ENCODE results near the gene PIGC.
A peak's percentile ranks its signal among the peaks of the same experiment; 100 is the strongest.
"Not testable (repeated sequence)": the region's sequence is repeated elsewhere in the genome, so short reads cannot be mapped to it uniquely, and the experiment has no call there.

PIGC gene

DNA sequence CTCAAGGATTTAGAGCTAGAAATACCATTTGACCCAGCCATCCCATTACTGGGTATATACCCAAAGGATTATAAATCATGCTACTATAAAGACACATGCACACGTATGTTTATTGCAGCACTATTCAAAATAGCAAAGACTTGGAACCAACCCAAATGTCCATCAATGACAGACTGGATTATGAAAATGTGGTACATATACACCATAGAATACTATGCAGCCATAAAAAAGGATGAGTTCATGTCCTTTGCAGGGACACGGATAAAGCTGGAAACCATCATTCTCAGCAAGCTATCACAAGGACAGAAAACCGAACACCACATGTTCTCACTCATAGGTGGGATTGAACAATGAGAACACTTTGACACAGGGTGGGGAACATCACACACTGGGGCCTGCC, 6.7 kb downstream of the PIGC start:
- CTCF ChIA-PET; H3K9me3 ChIP-seq (ENCODE audit: control extremely low read depth in 1 of 5, control insufficient read depth in 4 of 5, insufficient read depth in 2 of 5, low read depth in 1 of 5, low read length in 4 of 5); H3K4me3 ChIP-seq (ENCODE audit: control insufficient read depth in 1 of 7, extremely low read depth in 1 of 7, insufficient read depth in 4 of 7, low read depth in 2 of 7, low read length in 6 of 7); H3K27me3 ChIP-seq (replicated peaks in 2 of 5; ENCODE audit: control insufficient read depth in 4 of 5, insufficient read depth in 5 of 5, low read length in 4 of 5); H3K4me1 ChIP-seq (ENCODE audit: control extremely low read depth in 1 of 4, control insufficient read depth in 4 of 4, insufficient read depth in 4 of 4, low read length in 3 of 4); DNase-seq; H3K36me3 ChIP-seq (ENCODE audit: control insufficient read depth in 4 of 4, insufficient read depth in 4 of 4, low read length in 3 of 4); H3K27ac ChIP-seq (ENCODE audit: insufficient read depth in 1 of 2, low read depth in 1 of 2, low read length in 2 of 2, poor library complexity in 1 of 2, severe bottlenecking in 2 of 2); POLR2A ChIA-PET: not testable (repeated sequence)
- WGBS (ENCODE audit: insufficient coverage): no CpG with 5 or more reads among the region's 3 CpGs

DNA sequence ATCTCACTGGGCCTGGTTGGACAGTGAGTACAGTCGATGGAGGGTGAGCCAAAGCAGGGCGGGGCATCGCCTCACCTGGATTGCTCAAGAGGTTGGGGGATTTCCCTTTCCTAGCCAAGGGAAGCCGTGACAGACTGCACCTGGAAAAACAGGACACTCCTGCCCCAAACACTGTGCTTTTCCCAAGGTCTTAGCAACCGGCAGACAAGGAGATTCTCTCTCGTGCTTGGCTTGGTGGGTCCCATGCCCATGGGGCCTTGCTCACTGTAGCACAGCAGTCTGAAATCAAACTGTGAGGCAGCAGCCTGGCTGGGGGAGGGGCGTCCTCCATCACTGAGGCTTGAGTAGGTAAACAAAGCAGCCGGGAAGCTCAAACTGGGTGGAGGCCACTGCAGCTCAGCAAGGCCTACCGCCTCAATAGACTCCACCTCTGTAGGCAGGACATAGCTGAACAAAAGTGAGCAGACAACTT, 12.1 kb downstream of the PIGC start:
- POLR2A ChIA-PET: no interaction called here
- Histone ChIP-seq H3K4me1 (ENCODE audit: control extremely low read depth in 1 of 4, control insufficient read depth in 4 of 4, insufficient read depth in 4 of 4, low read length in 3 of 4) (peaks cover 0 to 7% (median 5%) of the 10 kb centered on the region in 4 experiments), H3K27ac (ENCODE audit: insufficient read depth in 1 of 2, low read depth in 1 of 2, low read length in 2 of 2, poor library complexity in 1 of 2, severe bottlenecking in 2 of 2) (no peak overlapping the region), H3K9me3 (ENCODE audit: control extremely low read depth in 1 of 5, control insufficient read depth in 4 of 5, insufficient read depth in 2 of 5, low read depth in 1 of 5, low read length in 4 of 5) (no peaks in the 10 kb centered on the region), H3K36me3 (ENCODE audit: control insufficient read depth in 4 of 4, insufficient read depth in 4 of 4, low read length in 3 of 4) (peaks cover 0 to 3% (median 0%) of the 10 kb centered on the region in 4 experiments), H3K4me3 (ENCODE audit: control insufficient read depth in 1 of 7, extremely low read depth in 1 of 7, insufficient read depth in 4 of 7, low read depth in 2 of 7, low read length in 6 of 7) (no peak overlapping the region), H3K27me3 (replicated peaks in 2 of 5; ENCODE audit: control insufficient read depth in 4 of 5, insufficient read depth in 5 of 5, low read length in 4 of 5) (no peaks in the 10 kb centered on the region)
- over 99% methylated on average over 9 of the region's 9 CpGs for WGBS (ENCODE audit: insufficient coverage)
- CTCF ChIA-PET: interaction anchor here (1.1 to 4.4 kb wide), 4 partner anchors 10 to 445 kb away, joined by 3 to 16 read pairs (median 7); no protein-coding TSS in a partner anchor
- DNase-seq: no peak

DNA sequence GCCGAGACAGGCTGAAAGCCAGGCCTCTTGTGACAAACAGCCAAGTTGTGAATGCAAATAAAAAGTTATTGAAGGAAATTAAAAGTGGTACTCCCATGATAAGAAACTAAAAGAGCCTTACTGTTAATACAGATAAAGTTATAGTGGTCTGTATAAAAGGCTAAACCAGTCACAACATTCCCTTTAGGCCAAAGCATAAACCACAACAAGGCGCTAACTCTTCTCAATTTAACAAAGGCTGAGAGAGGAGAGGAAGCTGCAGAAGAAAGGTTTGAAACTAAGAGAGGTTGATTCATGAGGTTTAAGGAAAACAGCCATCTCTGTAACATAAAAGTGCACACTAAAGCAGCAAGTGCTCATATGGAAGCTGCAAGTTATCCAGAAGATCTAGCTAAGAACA, 12.7 kb downstream of the PIGC start:
- Histone ChIP-seq H3K36me3 (ENCODE audit: control insufficient read depth in 4 of 4, insufficient read depth in 4 of 4, low read length in 3 of 4) (peaks cover 0 to 3% (median 0%) of the 10 kb centered on the region in 4 experiments), H3K9me3 (ENCODE audit: control extremely low read depth in 1 of 5, control insufficient read depth in 4 of 5, insufficient read depth in 2 of 5, low read depth in 1 of 5, low read length in 4 of 5) (no peaks in the 10 kb centered on the region), H3K27ac (ENCODE audit: insufficient read depth in 1 of 2, low read depth in 1 of 2, low read length in 2 of 2, poor library complexity in 1 of 2, severe bottlenecking in 2 of 2) (no peak overlapping the region), H3K27me3 (replicated peaks in 2 of 5; ENCODE audit: control insufficient read depth in 4 of 5, insufficient read depth in 5 of 5, low read length in 4 of 5) (no peaks in the 10 kb centered on the region), H3K4me3 (ENCODE audit: control insufficient read depth in 1 of 7, extremely low read depth in 1 of 7, insufficient read depth in 4 of 7, low read depth in 2 of 7, low read length in 6 of 7) (no peak overlapping the region), H3K4me1 (ENCODE audit: control extremely low read depth in 1 of 4, control insufficient read depth in 4 of 4, insufficient read depth in 4 of 4, low read length in 3 of 4) (peaks cover 0 to 7% (median 5%) of the 10 kb centered on the region in 4 experiments)
- ChIA-PET POLR2A (no interaction called here), CTCF (interaction anchor here (1.1 to 4.4 kb wide), 6 partner anchors 10 to 445 kb away, joined by 3 to 16 read pairs (median 6); no protein-coding TSS in a partner anchor)
- DNase-seq: peak in 1 of 3 donors; percentile 4
- no CpG with 5 or more reads among the region's 2 CpGs for WGBS (ENCODE audit: insufficient coverage)

DNA sequence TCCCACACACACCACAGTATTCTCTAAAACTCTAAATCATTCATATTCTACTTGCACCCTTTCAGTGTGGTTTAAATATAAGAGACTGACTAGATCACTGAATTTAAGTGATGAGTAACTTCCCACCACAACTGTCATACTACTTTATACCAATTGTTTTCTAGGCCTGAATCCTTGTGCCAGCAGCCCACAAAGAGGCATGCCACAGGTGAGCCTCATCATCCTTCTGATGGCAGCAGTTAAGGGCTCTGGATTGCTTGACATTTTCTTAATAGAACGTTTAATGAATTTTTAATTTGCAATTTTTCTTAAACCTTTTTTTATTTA, 13.8 kb downstream of the PIGC start:
- peaks cover 0 to 3% (median 0%) of the 10 kb centered on the region in 4 experiments for H3K36me3 ChIP-seq (ENCODE audit: control insufficient read depth in 4 of 4, insufficient read depth in 4 of 4, low read length in 3 of 4)
- ChIA-PET CTCF (interaction anchor here (0.7 to 4.4 kb wide), 13 partner anchors 9 to 631 kb away, joined by 3 to 18 read pairs (median 4); partner anchors contain the start of gene PIGC), POLR2A (no interaction called here)
- H3K4me1 ChIP-seq (ENCODE audit: control extremely low read depth in 1 of 4, control insufficient read depth in 4 of 4, insufficient read depth in 4 of 4, low read length in 3 of 4): peaks cover 0 to 7% (median 5%) of the 10 kb centered on the region in 4 experiments
- no peaks in the 10 kb centered on the region for H3K27me3 ChIP-seq (replicated peaks in 2 of 5; ENCODE audit: control insufficient read depth in 4 of 5, insufficient read depth in 5 of 5, low read length in 4 of 5)
- WGBS (ENCODE audit: insufficient coverage): no CpG with 5 or more reads among the region's 1 CpG
- no peak overlapping the region for H3K27ac ChIP-seq (ENCODE audit: insufficient read depth in 1 of 2, low read depth in 1 of 2, low read length in 2 of 2, poor library complexity in 1 of 2, severe bottlenecking in 2 of 2)
- H3K4me3 ChIP-seq (ENCODE audit: control insufficient read depth in 1 of 7, extremely low read depth in 1 of 7, insufficient read depth in 4 of 7, low read depth in 2 of 7, low read length in 6 of 7): no peak overlapping the region
- no peaks in the 10 kb centered on the region for H3K9me3 ChIP-seq (ENCODE audit: control extremely low read depth in 1 of 5, control insufficient read depth in 4 of 5, insufficient read depth in 2 of 5, low read depth in 1 of 5, low read length in 4 of 5)
- DNase-seq: no peak

DNA sequence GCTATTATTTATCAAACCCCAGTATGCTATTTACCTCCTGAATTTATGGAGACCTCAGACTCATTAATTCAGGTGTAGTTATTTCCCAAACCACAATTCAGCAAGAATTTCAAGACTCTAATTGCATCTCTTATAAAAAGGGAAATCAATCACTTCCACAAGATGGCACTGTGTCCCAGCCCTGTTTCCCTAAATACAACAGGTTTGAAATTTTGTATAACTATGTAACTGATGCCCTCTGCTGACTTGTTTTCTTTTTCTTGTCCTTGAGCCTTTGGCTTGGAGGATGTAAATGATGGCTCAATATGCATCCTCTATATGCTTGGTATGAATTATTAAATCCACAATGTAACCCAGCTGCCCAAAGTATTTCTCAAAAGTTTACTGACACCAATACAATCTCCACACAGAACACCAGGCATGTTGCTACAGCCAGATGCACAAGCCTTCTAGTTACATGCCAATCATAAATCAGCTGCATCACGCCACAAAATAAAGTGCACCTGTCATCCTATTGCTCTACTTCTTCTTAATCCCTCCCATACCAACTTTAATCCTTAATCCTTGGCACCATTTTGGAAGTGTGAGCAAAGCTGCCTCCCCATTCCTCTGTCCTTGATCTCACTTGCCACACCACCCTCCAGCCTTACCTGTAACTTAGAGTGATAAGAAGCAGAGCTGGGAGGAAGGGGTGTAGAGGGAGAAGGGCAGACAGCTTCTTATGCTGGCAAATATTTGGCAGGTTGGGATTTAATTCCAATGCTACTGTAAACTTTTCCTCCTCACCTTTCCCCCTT, 14.3 kb downstream of the PIGC start:
- CTCF ChIA-PET: interaction anchor here (0.7 to 4.4 kb wide), 13 partner anchors 10 to 630 kb away, joined by 3 to 18 read pairs (median 4); partner anchors contain the start of gene PIGC
- DNase-seq: peak; percentile 81 to 84 (median 81)
- H3K4me3 ChIP-seq (ENCODE audit: control insufficient read depth in 1 of 7, extremely low read depth in 1 of 7, insufficient read depth in 4 of 7, low read depth in 2 of 7, low read length in 6 of 7): no peak overlapping the region
- peaks cover 0 to 7% (median 5%) of the 10 kb centered on the region in 4 experiments for H3K4me1 ChIP-seq (ENCODE audit: control extremely low read depth in 1 of 4, control insufficient read depth in 4 of 4, insufficient read depth in 4 of 4, low read length in 3 of 4)
- POLR2A ChIA-PET: no interaction called here
- peaks cover 0 to 3% (median 0%) of the 10 kb centered on the region in 4 experiments for H3K36me3 ChIP-seq (ENCODE audit: control insufficient read depth in 4 of 4, insufficient read depth in 4 of 4, low read length in 3 of 4)
- H3K27me3 ChIP-seq (replicated peaks in 2 of 5; ENCODE audit: control insufficient read depth in 4 of 5, insufficient read depth in 5 of 5, low read length in 4 of 5): no peaks in the 10 kb centered on the region
- 100% methylated on average over 1 of the region's 1 CpG for whole genome bisulfite sequencing (ENCODE audit: insufficient coverage)
- no peak overlapping the region for H3K27ac ChIP-seq (ENCODE audit: insufficient read depth in 1 of 2, low read depth in 1 of 2, low read length in 2 of 2, poor library complexity in 1 of 2, severe bottlenecking in 2 of 2)
- H3K9me3 ChIP-seq (ENCODE audit: control extremely low read depth in 1 of 5, control insufficient read depth in 4 of 5, insufficient read depth in 2 of 5, low read depth in 1 of 5, low read length in 4 of 5): no peaks in the 10 kb centered on the region

DNA sequence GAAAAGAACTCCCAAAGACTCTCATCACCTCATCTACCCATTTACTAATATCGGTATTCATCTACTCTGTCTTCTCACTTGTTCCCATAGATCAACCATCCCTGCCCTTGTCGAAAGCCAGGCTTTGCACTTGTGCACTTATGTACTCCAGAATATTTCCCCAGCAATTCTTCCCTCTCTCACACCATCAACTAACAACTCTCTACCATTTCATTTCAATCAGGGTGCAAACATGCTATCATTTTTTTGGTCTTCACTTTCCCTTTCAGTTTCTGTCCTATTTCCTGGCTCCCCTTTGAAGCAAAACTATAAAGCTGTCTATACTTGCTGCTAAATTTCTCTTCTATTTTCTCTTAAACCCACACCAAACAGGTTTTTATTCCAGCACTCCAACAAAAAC, 16.7 kb downstream of the PIGC start:
- Histone ChIP-seq H3K4me3 (ENCODE audit: control insufficient read depth in 1 of 7, extremely low read depth in 1 of 7, insufficient read depth in 4 of 7, low read depth in 2 of 7, low read length in 6 of 7) (no peak overlapping the region), H3K36me3 (ENCODE audit: control insufficient read depth in 4 of 4, insufficient read depth in 4 of 4, low read length in 3 of 4) (peaks cover 0 to 3% (median 0%) of the 10 kb centered on the region in 4 experiments), H3K4me1 (ENCODE audit: control extremely low read depth in 1 of 4, control insufficient read depth in 4 of 4, insufficient read depth in 4 of 4, low read length in 3 of 4) (peaks cover 0 to 7% (median 5%) of the 10 kb centered on the region in 4 experiments), H3K9me3 (ENCODE audit: control extremely low read depth in 1 of 5, control insufficient read depth in 4 of 5, insufficient read depth in 2 of 5, low read depth in 1 of 5, low read length in 4 of 5) (no peaks in the 10 kb centered on the region), H3K27ac (ENCODE audit: insufficient read depth in 1 of 2, low read depth in 1 of 2, low read length in 2 of 2, poor library complexity in 1 of 2, severe bottlenecking in 2 of 2) (no peak overlapping the region), H3K27me3 (replicated peaks in 2 of 5; ENCODE audit: control insufficient read depth in 4 of 5, insufficient read depth in 5 of 5, low read length in 4 of 5) (no peaks in the 10 kb centered on the region)
- 100% methylated on average over 2 of the region's 2 CpGs for WGBS (ENCODE audit: insufficient coverage)
- ChIA-PET CTCF (interaction anchor here (1.4 to 1.8 kb wide), 3 partner anchors 11 to 336 kb away, joined by 3 to 5 read pairs (median 4); no protein-coding TSS in a partner anchor), POLR2A (no interaction called here)
- DNase-seq: peak in 1 of 3 donors; percentile 22

DNA sequence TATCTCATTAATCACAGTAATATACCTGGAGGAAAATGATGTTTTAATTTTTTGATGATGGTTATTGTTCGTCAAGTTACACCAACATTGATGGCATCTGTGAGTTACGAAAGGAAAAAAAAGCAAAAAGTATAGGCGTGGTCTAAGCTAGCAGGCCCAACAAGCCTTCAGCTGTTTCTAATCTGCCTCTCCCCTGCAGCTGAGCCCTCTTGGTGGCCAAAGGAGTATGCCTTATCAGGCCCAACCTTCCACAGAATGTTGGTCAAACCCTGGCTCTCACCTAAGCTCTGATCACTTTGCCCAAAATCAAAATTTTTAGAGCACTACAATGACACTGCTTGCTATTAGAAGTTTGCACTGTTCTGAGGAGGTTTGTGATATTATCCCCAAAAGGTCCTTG, 18.5 kb downstream of the PIGC start:
- H3K27ac ChIP-seq (ENCODE audit: insufficient read depth in 1 of 2, low read depth in 1 of 2, low read length in 2 of 2, poor library complexity in 1 of 2, severe bottlenecking in 2 of 2): no peak overlapping the region
- ChIA-PET CTCF (interaction anchor here (0.6 to 1.3 kb wide), 3 partner anchors 9 to 423 kb away, joined by 3 to 4 read pairs (median 3); no protein-coding TSS in a partner anchor), POLR2A (no interaction called here)
- H3K27me3 ChIP-seq (replicated peaks in 2 of 5; ENCODE audit: control insufficient read depth in 4 of 5, insufficient read depth in 5 of 5, low read length in 4 of 5): no peaks in the 10 kb centered on the region
- no peaks in the 10 kb centered on the region for H3K9me3 ChIP-seq (ENCODE audit: control extremely low read depth in 1 of 5, control insufficient read depth in 4 of 5, insufficient read depth in 2 of 5, low read depth in 1 of 5, low read length in 4 of 5)
- DNase-seq: peak in 1 of 3 donors; percentile 38
- peaks cover 0 to 6% (median 0%) of the 10 kb centered on the region in 4 experiments for H3K4me1 ChIP-seq (ENCODE audit: control extremely low read depth in 1 of 4, control insufficient read depth in 4 of 4, insufficient read depth in 4 of 4, low read length in 3 of 4)
- H3K4me3 ChIP-seq (ENCODE audit: control insufficient read depth in 1 of 7, extremely low read depth in 1 of 7, insufficient read depth in 4 of 7, low read depth in 2 of 7, low read length in 6 of 7): no peak overlapping the region
- H3K36me3 ChIP-seq (ENCODE audit: control insufficient read depth in 4 of 4, insufficient read depth in 4 of 4, low read length in 3 of 4): no peaks in the 10 kb centered on the region
- WGBS (ENCODE audit: insufficient coverage): 81% methylated on average over 2 of the region's 3 CpGs

Measured in common myeloid progenitor, CD34-positive (primary cell).